ENCODE results near the gene CA10.

- TF ChIP-seq POLR2A (IDR thresholded peaks at IDR 0.05): no peak
- no peak for TF ChIP-seq CTCF (IDR thresholded peaks at IDR 0.05)
- no peak for TF ChIP-seq POLR2AphosphoS5 (IDR thresholded peaks at IDR 0.05)
Measured at GRCh38 chr17:51992864-51993416, 165.6 kb downstream of the CA10 start.

All from gastroesophageal sphincter (tissue), 3 donors.